Stimulated activated naive CD4-positive, alpha-beta T cell (primary cell): ENCODE measurements around the gene GABBR2.
"Not testable (repeated sequence)": the region's sequence is repeated elsewhere in the genome, so short reads cannot be mapped to it uniquely, and the experiment has no call there.

ENCODE experiments used
- DNase-seq, 6 experiments: peaks; one replicate each; lab custom pipeline; 2025; lab: John Stamatoyannopoulos, UW

GABBR2 gene

GRCh38 chr9:98285446-98285845 is 423.3 kb downstream of the GABBR2 start:
- DNase-seq: no peak

- DNase-seq: no peak
These were observed 424.0 kb downstream of the GABBR2 start for GRCh38 chr9:98284754-98285153.

- DNase-seq: not testable (repeated sequence)
These were observed 425.6 kb downstream of the GABBR2 start for GRCh38 chr9:98283143-98283542.

DNA sequence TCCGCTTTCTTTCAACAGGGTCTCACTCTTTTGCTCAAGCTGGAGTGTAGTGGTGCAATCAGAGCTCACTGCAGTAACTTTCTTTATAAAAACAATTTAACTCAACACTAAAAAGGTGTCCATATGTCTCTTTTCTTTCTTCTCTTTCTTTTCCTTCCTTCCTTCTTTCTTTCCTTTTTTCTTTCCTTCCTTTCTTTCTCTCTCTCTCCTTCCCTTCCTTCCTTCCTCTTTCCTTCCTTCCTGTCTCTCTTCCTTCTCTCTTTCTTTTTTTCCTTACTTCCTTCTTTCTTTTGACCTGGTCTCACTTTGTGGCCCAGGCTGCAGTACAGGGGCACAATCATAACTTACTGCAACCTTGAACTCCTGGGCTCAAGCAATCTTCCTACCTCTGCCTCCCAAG is 427.5 kb downstream of the GABBR2 start:
- DNase-seq: no peak

DNA sequence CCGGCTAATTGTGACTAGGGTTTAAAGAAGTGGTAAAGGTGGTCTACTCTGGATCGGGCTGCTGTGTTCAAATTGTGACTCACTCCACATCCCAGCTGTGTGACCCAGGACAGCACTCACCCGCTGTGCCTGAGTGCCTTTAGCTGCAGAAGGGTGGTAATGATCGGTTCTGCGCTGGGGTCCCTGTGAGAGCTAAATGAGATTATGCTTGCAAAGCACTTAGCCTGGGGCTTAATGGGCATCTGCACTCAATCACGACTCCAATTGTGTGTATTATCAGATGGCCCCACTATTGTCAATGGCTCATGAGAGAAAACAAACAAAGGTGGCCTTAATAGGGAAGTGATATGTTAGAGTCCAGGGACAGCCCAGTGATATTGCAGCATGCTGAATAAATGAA is 428.2 kb downstream of the GABBR2 start:
- no peak for DNase-seq

- no peak for DNase-seq
These were observed 428.6 kb downstream of the GABBR2 start for GRCh38 chr9:98280162-98280561.

DNA sequence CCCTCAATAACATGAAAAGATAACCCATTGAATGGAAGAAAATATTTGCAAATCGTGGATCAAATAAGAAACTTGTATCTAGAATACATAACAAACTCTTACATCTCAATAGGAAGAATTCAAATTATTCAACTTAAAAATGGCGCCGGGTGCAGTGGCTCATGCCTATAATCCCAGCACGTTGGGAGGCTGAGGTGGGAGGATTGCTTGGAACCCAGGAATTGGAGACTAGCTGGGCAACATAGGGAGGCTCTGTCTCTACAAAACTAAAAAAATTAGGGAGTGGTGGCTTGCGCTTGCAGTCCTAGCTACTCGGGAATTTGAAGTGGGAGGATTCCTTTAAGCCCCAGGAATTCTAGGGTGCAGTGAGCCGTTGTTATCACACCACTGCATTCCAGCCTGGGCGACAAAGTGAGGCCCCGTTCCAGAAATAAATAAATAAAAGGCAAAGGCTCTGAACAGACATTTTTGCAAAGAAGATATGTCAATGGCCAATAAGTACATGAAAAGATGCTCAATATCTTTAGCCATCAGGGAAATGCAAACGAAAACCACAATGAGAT is 431.7 kb downstream of the GABBR2 start:
- DNase-seq: no peak

GRCh38 chr9:98275159-98275558 is 433.6 kb downstream of the GABBR2 start:
- no peak for DNase-seq

DNA sequence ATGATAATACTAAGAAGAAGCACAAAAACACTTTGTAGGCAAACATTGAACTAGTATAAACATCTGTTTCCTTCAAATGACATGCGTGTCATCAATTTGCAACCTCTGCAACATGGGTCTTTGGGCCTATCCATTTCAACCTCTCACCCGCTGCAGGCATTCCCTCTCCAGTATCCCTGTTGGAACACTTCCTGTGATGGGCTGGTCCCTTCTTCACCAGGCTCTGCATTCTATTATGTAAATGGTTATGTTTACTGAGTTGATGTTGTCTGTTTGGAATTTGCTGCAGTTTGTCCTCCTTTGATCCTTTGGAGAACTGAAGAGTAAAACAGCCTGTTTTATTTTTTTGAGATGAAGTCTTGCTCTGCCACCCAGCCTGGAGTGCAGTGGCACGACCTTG is 436.7 kb downstream of the GABBR2 start:
- DNase-seq: no peak

DNA sequence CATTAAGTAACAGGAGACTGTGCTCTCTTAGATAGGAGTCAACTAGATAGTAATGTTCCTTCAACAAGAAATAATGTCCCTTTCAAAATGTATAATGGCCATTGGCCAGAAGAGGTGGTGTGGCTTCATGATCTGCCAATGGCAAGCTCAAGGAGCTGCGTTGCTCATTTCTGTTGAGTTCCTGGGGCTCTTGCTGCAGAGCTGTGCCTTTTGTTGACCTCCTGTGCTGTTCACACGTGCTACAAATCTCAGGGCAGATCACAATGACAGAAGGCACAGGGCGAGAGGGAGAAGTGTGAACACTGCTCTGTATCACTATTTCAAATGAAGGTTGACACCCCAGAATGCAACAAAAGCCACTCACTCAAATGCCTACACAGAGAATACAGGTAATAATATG is 437.3 kb downstream of the GABBR2 start:
- no peak for DNase-seq

DNA sequence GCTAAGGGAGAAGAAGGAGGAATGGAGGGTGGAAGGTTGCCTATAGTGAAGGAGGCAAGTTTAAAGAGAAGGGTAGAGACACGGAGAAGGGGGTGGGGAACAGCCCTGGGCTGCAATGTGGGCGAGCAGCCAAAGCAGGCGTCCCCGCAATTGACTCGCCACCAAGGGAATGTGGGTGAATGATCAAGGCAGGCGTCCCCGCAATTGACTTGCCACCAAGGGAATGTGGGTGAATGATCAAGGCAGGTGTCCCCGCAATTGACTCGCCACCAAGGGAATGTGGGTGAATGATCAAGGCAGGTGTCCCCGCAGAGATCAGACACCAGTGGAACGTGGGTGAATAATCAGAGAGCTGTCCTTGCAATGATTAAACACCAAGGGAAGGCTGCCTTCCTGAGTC is 438.5 kb downstream of the GABBR2 start:
- DNase-seq: not testable (repeated sequence)

DNA sequence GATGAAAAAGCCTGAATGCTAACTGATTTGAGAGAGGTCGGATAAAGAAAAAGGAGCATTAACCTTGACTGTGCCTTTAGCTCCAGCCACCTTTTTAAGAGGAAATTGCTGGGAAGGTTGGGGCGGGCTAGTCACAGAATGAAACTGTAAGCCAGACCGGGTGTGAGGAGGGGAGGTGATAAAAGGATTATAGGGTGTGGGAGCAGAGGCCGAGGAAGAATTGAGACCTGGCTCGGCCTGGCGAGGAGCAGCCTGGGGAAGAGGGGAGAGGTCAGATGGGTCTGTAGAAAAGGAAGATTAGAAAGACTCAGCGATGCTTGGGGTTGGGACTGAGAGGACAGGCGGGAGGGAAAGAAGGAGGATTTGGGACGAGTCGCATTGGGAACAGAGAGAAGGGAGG is 439.1 kb downstream of the GABBR2 start:
- not testable (repeated sequence) for DNase-seq

DNA sequence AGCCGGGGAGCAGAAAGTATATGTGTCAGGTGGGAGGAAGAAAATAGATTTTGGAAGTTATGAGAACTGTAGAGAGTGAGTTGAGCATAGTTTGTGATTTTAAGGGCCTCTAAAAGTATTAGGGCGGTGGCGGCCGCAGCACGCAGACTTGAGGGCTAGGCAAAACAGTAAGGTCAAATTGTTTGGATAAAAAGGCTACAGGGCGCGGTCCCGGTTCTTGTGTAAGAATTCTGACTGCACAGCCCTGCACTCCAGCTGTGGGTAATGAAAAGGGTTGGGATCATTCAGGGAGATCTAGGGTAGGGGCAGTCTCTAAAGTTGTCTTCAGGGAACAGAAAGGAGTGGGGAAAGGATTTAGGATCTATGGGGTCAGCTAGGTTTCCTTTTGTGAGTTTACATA is 441.2 kb downstream of the GABBR2 start:
- DNase-seq: not testable (repeated sequence)

GRCh38 chr9:98264516-98264915 is 444.2 kb downstream of the GABBR2 start:
- DNase-seq: no peak

- DNase-seq: peak; percentile 64 to 80 (median 75)
These were observed 445.0 kb downstream of the GABBR2 start for GRCh38 chr9:98263482-98264357.

DNA sequence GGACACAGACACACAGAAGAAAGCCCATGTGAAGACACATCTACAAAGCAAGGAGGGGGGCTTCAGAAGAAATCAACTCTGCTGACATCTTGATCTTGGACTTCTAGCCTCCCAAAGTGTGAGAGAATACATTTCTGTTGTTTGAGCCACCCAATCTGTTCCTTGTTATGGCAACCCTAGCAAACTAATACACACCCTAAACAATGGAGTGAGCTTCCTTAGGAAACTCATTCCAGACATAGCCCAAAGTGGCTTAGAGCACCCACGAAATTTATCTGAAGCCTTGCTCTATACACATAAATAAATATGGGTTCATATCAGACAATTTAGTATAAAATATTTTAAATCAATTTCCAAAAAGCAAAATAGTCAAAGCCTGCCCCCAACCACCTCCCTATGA is 445.7 kb downstream of the GABBR2 start:
- DNase-seq: no peak

DNA sequence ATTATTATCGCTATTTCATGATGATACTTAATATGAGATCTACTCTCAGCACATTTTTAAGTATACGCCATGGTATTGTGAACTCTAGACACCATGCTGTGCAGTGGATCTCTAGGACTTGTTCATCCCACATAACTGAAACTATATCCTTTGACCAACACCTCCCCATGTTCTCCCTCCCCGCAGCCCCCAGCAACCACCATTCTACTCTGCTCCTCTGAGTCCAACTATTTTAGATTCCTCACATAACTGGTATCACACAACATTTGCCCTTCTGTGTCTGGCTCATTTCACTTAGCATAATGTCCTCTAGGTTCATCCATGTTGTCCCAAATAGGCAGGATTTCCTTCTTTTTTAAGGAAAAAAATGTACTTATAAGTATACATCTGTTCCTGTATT is 446.7 kb downstream of the GABBR2 start:
- no peak for DNase-seq

- no peak for DNase-seq
These were observed 448.1 kb downstream of the GABBR2 start for GRCh38 chr9:98260635-98261034.

GRCh38 chr9:98259791-98260190 is 448.9 kb downstream of the GABBR2 start:
- no peak for DNase-seq

DNA sequence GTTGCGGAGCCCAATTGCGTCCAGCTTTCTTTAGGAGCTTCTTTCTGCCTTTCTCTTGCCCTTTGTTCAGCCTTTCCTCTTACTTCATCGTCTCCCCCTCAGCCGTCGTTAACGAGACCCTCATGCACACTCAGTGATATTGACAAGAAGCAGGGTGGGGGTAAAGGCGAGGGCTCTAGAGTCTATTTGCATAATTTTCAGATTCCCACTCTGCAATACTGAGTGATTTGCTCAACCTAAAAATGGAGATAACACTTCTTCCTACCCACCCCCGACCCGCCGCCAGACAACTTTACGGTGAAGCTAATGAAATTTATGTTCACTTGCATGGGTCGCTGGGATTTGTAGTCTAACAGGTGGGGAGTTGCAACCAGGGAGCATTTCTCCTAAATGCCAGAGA is 452.0 kb downstream of the GABBR2 start:
- DNase-seq: peak; percentile 3 to 59 (median 35)

DNA sequence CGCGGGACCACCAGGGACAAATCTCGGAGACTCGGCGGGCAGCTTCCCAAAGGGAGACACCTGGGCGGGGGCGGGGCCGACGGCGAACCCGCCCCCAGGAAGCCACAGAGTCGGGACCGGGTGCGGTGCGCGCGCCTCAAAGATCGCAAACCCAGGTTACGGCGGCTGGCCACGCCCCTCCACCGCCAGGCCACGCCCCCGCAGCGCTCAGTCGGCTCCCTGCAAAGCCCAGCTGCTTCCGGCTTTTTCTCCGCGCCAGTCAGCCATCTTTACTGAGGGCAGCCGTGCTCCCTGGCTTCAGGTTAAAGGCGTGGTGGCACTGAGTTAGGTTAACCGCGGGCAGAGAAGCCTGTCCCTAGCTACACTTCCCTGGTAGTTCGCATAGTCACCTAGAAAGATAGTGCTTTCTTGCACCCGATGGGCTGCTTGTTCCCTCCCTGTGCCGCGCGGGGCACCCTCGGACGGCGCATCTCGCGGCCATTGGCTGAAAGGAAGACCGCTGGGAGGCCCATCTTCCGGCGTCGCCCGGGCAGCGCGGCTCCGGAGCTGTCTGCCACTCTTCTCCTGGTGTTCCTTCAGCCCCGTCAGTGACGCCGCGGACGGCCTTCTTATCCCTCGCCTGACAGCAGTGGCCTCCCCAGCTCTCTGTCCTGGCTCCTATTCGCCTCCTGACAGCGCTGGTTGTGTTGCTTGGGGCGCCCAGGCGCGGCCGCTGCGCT is 453.0 kb downstream of the GABBR2 start, which contains the start of gene TBC1D2:
Gene TBC1D2 (minus strand): TSS at position 72 of the 719 bp plus-strand sequence. CDS start 108 bp downstream, outside the sequence.
- DNase-seq: peak; percentile 96 to 98 (median 96)

DNA sequence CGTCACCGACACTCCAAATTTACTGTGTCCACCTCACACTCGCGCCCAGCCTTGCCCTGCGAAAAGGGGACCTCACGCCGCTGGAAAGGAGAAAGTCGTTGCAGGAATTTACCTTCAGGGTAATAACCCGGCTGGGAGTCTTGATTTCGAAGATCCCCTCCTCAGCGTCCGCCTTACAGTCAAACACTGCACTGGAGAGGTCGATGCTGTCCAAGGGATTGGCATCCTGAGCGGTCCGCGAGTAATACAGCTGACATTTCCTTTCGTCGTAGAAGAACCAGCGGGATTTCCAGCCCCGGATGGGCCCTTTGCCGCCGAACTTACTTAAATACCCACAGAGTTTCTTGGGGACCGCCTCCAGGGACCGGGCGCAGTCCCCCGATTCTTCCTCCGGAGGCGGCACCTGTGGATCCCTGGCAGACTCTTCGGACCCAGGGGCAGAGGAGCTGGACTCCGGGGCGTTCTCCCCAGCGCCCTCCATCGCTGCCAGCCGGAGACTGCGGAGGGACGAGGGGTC is 453.6 kb downstream of the GABBR2 start:
- peak in 1 of 6 experiments; percentile 63 for DNase-seq
